NCI-H2029 (cell line): ENCODE data around the gene LPO.

Experiments used
- DNase-seq: peaks from one replicate; lab custom pipeline; 2025; lab: John Stamatoyannopoulos, UW

LPO gene

GRCh38 chr17:58278661-58279015 lies 40.3 kb downstream of the LPO start:
- DNase-seq: no peak

DNA sequence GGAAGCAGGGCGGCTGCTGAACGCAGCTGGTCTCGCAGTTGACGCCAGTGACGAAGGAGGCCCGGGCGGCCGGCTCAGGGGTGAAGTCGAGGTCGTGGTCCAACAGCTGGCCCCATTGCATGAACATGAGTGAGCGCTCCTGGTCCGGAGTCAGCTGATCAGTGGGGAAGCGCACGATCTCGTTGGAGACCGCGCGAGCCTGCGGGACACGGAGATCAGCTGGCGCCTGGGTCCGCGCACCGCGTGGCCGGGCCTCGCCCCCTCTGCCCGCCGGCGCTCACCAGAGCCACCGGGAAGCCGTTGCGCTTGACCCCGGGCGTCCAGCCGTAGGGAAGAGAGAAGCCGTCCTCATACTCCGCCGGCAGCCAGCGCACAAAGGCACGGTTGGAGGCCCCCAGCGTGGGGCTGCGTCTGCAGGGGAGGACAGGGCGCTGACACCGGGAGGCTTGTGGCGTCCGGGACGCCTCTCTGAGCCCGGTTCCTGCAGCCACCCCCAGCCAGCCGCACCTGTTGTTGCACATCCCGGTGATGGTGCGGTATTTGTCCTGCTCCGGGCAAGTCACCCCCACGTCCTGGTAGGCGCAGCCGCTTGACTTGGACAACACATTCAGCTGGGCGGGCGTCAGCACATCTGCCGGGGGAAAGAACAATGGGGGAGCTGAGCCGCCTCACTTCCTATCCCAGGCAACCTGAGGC lies 40.8 kb downstream of the LPO start:
- DNase-seq: no peak

DNA sequence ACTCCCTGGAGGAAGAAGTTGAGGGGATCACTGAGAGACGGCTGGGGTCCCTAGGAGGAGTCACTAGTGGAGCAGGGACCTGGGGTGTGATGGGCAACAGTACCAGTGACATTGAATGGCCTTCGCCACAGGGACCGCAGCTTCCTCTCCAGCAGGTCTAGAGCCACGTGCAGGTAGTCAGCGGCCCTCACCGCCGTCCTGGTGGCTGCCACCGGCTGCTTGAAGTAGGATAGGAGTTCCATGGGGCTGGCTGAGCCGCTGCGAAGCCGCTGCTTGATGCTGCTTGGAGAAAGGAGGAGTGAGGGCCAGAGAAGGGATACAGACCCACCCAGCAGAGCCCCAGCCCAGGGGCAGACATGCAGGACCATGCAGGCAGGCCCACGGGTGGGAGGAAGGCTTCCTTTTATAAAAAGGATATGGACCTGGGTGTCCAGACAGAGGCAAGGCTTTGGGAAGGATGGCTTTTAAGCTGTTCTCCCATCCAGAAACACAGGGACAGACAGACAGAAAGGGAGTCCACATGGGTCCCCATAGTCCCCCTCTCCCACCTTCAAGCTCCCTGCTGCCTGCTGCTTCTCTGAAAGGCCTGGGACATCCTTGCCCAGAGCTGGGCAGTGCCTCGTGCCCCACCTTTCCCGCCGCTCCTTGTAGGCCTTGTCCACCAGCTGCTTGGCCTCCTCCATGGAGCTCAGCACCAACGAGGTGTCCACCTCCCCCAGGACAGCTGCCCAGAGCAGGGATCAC lies 41.5 kb downstream of the LPO start:
- no peak for DNase-seq

DNA sequence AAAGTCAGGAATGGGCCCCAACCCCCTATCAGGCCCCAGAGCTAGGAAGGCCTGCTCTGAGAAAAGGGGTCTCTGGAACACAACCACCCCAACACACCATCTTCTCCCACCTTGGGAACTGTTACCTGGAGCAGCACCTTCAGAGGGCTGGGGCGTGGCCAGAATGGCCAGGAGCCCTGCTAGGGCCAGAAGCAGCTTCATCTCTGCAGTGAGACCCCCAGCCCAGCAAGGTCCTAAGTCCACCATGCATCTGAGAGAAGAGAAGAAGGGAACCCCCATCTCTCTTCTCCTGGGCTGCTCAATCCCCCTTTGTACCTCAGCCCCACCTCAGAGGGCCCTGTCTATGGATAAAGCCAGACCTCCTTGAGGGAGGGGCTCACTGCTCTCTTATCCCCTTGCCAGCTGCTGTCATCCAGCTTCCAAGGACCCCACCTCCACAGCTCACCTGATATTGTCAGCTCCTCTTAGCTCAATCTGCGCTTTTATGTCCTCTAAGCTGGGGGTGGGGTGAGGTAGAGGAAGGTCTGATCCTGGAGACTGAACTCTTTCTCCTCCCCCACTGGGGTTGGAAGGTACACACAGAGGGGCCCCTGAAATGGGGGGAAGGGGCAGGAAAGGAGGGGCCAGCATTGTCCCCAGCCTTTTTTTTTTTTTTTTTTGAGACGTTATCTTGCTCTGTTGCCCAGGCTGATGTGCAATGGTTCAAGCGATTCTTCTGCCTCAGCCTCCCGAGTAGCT lies 42.3 kb downstream of the LPO start, which contains the start of gene MPO:
Gene MPO (minus strand): TSS at position 456 of the 738 bp plus-strand sequence. CDS start 177 bp downstream, at position 279.
- DNase-seq: no peak

- no peak for DNase-seq
Measured at GRCh38 chr17:58281511-58282011, 43.2 kb downstream of the LPO start.

DNA sequence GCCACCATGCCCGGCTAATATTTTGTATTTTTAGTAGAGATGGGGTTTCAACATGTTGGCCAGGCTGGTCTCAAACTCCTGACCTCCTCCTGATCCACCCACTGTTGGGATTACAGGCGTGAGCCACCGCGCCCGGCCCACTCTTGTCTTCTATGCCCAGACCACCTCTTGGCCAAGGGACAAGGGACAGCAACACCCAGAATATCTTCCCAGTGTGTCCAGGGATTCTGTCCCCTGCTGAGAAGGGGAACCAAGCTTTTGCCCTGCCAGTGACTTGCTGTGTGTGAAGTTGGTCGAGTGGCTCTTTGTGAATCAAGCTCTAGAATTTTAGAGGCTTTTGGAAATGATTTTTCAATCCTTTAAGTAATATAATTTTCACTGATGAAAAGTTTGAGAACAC lies 44.1 kb downstream of the LPO start:
- DNase-seq: no peak

DNA sequence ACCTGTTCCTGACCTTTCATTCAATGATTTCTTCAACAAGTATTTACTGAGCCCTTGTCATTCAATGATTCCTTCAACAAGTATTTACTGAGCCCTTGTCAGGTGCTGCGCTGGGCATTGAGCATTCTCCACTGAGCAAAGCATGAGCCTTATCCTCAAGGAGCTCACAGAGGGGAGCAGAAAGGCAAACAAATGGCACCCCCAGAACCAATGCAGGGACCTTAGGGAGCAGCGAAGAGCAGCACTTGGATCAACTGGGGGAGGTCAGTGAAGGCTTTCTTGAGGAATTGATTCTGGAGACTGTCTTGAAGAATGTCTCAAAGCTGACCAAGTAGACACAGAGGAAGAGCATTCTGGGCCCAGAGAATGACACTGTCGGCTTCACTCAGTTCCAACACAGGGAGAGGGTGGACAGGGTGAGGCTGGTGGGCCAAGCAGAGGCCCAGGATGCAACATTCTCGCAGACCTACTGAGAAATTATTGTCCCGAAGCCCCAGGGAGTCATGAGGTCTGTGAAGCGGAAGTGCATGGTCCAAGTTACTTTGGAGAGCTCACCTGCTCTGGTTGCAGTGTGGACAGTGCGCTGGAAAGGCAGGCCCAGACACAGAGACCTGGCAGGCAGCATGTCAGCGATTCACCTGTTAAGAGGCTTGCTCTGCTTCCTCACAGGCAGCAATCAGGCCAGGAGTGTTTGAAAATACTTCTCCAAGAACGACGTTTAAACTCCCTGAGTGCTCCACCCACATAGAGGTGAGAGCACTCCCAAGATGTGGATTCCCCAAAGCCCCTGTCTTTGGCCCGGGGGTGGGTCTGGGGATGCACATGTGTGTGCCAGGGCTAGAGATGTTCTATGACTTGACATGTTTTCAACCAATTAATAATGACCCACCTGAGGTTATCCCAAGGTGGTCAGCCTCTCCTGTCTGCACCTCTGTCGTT lies 45.6 kb downstream of the LPO start:
- no peak for DNase-seq

GRCh38 chr17:58284613-58285421 lies 46.4 kb downstream of the LPO start:
- DNase-seq: no peak

- DNase-seq: no peak
Measured at GRCh38 chr17:58285422-58285810, 47.0 kb downstream of the LPO start.

GRCh38 chr17:58289869-58290268 lies 51.5 kb downstream of the LPO start:
- no peak for DNase-seq

DNA sequence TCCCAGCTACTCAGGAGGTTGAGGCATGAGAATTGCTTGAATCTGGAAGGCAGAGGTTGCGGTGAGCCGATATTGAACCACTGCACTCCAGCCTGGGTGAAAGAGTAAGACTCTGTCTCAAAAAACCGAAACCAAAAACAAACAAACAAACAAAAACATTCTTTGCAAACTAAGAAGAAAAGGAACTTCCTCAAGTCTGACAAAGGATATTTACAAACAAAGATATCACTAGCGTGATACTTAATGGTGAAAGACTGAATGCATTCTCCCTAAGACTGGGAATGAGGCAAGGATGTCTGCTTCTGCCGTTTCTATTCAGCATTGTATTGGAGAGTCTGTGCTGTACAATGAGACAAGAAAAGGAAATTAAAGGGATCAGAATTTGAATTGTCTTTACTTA lies 52.9 kb downstream of the LPO start:
- no peak for DNase-seq

DNA sequence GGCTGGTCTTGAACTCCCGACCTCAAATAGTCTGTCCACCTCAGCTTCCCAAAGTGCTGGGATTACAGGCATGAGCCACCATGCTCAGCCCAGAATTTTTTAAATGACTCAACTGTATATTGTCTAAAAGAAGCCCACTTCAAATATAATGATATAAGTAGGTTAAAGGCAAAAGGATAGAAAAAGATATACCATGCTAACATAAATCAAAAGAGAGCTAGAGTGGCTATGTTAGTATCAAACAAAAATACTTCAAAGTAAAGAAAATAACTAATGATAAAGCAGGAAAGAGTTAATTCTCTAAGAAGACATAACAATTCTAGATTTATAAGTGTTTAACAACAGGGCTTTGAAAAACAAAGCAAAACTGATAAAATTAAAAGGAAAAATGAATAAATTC lies 55.6 kb downstream of the LPO start:
- DNase-seq: no peak

DNA sequence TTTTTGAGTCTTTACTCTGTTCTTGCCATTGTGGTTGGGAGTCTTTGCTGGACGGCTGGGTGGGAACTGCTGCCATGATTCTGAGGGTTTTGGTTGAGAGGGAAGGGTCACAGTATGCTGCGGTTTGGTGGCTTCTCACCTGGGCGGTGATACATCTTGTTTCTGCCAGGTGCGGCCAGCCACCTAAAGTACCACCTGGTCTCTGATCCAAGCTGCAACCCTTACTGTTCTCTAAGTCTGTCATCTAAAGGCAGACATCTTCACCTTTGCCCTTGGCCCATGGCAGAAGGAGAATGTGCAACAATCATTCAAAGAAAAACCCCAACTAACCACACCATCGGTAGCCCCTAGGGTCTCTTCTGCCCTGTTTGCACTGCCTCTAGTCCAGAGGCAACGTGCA lies 62.0 kb downstream of the LPO start:
- no peak for DNase-seq

- no peak for DNase-seq
Measured at GRCh38 chr17:58301504-58302150, 63.2 kb downstream of the LPO start.

- DNase-seq: no peak
Measured at GRCh38 chr17:58302171-58302918, 64.0 kb downstream of the LPO start.

DNA sequence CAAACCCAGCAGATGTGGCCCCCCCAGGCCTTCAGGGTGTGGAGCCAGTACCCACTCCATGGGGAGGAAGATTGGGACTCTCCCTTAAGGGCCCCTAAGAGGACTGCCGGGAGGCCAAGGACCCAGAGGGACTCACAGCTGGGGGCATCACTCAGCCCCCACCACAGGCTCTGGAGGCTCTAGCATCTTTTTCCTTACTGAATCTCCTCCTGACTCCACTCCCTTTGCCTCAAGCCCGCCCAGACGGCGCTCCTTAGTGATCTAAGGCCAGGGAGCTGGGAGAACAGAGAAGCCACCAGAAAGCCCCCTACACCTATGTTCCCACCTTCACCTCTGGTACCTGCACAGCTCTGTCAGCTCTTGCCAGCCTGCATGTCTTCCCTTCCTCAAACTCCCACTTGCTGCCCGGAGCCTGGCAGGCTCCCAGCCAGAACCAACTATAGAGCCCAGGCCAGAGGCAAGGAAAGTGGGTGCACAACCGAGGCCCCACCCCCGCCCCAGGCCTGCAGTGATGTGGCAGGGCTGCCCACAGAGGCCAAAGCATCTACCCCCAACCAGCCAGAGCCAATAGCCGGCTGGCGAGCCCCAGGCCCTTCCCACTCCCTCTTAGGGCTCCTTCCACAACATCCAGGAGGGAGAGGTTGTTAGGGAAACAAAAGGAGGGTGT lies 64.7 kb downstream of the LPO start:
- DNase-seq: no peak

GRCh38 chr17:58303971-58304749 lies 65.8 kb downstream of the LPO start:
- no peak for DNase-seq
